HL-60 (cell line): Measurements from ENCODE around the gene SLC25A23.

Experiments used
- GABPA ChIP-seq: IDR thresholded peaks from 2 replicates; pipeline ENCODE4 v1.6.1; 2012; ENCODE audit warnings: low read depth
- POLR2AphosphoS5 ChIP-seq: IDR thresholded peaks from 2 replicates; pipeline ENCODE4 v1.6.1; 2012; ENCODE audit warnings: low read depth
- TF ChIP-seq, protein P1 (sequence below): IDR thresholded peaks from one replicate; pipeline ENCODE4 v1.5.1; 2011; ENCODE audit warnings: low read length, control low read depth, inconsistent platforms; ENCODE audit not compliant: insufficient read depth

DNA sequence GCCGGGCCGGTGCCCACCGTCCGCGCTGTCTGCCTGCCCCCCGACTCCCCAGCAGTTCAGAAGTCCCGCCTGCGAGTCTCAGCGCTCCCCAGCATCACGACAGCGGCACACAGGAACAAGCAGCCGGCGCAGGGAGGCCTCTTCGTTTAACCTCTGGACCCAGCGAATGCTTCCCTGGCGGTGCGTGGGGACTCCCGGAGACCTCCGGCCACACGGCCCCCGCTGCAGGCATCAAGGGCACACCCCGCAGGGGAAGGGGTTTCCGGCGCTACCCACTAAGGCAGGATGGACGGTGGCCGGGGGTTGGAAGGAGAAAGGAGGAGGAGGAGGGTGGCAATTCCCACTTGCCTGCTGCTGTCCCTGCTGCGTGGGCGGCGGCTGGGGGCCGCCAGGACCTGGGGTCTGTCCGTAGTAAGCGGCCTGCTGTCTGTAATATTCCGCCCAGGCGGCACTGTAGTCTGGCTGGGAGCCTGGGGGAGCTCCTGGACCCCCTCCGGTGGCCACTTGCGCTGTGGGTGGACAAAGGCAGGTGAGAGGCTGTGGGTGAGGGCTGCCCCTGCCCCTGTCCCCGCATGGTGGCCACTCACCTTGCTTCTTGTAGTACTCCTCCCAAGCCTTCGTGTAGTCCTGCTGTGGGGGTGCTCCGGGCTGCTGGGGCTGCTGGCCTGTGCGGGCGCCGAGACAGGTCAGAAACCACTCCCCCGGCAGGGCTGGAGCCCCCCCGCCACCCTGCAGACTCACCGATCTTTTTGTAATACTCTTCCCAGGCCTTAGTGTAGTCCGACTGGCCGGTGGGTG lies 44.6 kb downstream of the SLC25A23 start:
- TF ChIP-seq, protein P1, sequence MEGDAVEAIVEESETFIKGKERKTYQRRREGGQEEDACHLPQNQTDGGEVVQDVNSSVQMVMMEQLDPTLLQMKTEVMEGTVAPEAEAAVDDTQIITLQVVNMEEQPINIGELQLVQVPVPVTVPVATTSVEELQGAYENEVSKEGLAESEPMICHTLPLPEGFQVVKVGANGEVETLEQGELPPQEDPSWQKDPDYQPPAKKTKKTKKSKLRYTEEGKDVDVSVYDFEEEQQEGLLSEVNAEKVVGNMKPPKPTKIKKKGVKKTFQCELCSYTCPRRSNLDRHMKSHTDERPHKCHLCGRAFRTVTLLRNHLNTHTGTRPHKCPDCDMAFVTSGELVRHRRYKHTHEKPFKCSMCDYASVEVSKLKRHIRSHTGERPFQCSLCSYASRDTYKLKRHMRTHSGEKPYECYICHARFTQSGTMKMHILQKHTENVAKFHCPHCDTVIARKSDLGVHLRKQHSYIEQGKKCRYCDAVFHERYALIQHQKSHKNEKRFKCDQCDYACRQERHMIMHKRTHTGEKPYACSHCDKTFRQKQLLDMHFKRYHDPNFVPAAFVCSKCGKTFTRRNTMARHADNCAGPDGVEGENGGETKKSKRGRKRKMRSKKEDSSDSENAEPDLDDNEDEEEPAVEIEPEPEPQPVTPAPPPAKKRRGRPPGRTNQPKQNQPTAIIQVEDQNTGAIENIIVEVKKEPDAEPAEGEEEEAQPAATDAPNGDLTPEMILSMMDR: no peak
- TF ChIP-seq GABPA: no peak
- TF ChIP-seq POLR2AphosphoS5: no peak
